ENCODE measurements around the gene SGK1. TPM values are rescaled to one million over a fixed set of nuclear protein-coding genes. Genes with fewer than 3 reads are reported as not detected.

The SGK1 gene
- total and polyA plus RNA-seq, 10 donors = 12.3 to 80.1 (median 51.4) TPM

DNA sequence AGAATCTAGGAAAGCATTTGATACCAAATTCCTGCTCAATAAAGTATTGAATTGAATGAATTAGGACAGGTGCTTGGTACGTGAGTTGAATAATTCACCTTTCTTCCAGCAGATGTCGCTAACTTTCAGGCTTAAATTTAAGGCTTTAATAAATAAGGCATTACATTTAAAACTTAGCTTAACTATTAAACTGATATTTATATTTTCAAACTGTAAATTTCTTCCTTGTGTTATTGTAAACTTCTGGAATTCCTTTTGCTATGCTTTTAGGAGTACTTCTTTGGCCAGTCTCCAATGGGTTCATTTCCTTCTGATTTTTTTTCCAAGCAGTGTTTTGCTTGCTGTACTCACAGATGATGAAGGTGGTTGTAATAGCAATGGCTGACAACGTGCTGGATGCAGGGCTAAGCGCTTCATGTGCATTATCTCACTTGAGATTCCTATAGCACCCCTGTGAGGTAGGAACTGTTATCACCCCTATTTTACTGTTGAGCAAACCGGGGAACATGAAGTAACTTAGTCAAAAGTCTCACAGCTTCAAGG is 194.2 kb downstream of the SGK1 start:
- TF ChIP-seq POLR2AphosphoS5 (IDR thresholded peaks at IDR 0.05) (no peak), POLR2A (IDR thresholded peaks at IDR 0.05) (no peak)
- TF ChIP-seq, protein P1, sequence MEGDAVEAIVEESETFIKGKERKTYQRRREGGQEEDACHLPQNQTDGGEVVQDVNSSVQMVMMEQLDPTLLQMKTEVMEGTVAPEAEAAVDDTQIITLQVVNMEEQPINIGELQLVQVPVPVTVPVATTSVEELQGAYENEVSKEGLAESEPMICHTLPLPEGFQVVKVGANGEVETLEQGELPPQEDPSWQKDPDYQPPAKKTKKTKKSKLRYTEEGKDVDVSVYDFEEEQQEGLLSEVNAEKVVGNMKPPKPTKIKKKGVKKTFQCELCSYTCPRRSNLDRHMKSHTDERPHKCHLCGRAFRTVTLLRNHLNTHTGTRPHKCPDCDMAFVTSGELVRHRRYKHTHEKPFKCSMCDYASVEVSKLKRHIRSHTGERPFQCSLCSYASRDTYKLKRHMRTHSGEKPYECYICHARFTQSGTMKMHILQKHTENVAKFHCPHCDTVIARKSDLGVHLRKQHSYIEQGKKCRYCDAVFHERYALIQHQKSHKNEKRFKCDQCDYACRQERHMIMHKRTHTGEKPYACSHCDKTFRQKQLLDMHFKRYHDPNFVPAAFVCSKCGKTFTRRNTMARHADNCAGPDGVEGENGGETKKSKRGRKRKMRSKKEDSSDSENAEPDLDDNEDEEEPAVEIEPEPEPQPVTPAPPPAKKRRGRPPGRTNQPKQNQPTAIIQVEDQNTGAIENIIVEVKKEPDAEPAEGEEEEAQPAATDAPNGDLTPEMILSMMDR (IDR thresholded peaks at IDR 0.05 in 8 of 11, conservative IDR thresholded peaks at IDR 0.05 in 3 of 11) = peak; percentile 29 to 75 (median 61)

DNA sequence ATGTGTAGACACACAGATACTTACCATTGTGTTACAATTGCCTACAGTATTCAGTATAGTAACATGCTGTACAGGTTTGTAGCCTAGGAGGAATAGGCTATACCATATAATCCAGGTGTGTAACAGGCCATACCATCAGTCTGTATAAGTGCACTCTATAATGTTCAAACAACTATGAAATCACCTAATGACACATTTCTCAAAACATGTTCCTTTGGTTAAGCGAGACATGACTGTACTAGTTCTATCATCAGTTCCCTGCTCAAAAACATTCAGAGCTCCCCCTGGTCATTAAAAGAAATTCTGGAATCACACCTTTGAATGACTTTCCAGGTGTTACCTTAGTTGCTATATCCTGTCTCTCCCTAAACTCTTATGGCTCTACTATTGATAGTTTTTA is 195.1 kb downstream of the SGK1 start:
- H3K4me3 ChIP-seq = no peak overlapping the region
- H3K4me1 ChIP-seq = no peaks in the 10 kb centered on the region
- TF ChIP-seq, protein P1 (IDR thresholded peaks at IDR 0.05 in 8 of 11, conservative IDR thresholded peaks at IDR 0.05 in 3 of 11) = no peak
- no peak for TF ChIP-seq POLR2A (IDR thresholded peaks at IDR 0.05)
- no peak for TF ChIP-seq POLR2AphosphoS5 (IDR thresholded peaks at IDR 0.05)
- no peaks in the 10 kb centered on the region for H3K36me3 ChIP-seq
- H3K27me3 ChIP-seq (replicated peaks in 1 of 7) = no peaks in the 10 kb centered on the region
- H3K9me3 ChIP-seq = peaks cover 0 to 3% (median 0%) of the 10 kb centered on the region in 8 donors
- intact Hi-C loops (cut with DNase I; ENCODE audit: low total_unique reads) = loop anchor here (10.0 kb wide), 1 partner anchor 822 kb away; no protein-coding TSS in a partner anchor
- 96 to 100% (median 98%) methylated on average over 1 of the region's 1 CpG for WGBS, 5 donors
- no peak overlapping the region for H3K27ac ChIP-seq
- DNase-seq = no peak

More for the DNA sequence above, 194.2 kb downstream of the SGK1 start:
- DNase-seq = no peak
- Histone ChIP-seq H3K4me1 (no peaks in the 10 kb centered on the region), H3K27me3 (replicated peaks in 1 of 7) (no peaks in the 10 kb centered on the region), H3K4me3 (no peak overlapping the region), H3K36me3 (no peaks in the 10 kb centered on the region), H3K9me3 (peaks cover 0 to 3% (median 0%) of the 10 kb centered on the region in 8 donors), H3K27ac (no peak overlapping the region)
- WGBS, 5 donors = 8 to 19% (median 11%) methylated on average over 5 of the region's 5 CpGs
- intact Hi-C loops (cut with DNase I; ENCODE audit: low total_unique reads) = loop anchor here (10.0 kb wide), 1 partner anchor 821 kb away; no protein-coding TSS in a partner anchor

DNA sequence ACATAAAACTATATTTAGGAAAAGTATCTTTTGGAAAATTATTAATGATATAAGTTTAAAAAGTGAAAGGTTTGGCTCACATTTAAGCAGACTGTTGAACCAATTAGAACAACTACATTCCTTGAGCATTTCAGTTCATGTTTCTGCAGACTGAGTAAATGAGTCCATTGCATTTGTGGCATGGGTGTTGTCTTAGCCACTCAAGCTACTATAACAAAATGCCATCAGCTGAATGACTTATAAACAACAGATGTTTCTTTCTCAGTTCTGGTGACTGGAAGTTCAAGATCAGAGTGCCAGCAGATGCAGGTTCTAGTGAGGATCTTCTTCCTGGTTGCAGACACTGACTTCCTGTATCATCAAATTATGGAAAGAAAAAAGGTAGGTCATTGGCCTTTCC is 198.4 kb downstream of the SGK1 start:
- no peak for DNase-seq
- Histone ChIP-seq H3K36me3 (no peaks in the 10 kb centered on the region), H3K27me3 (replicated peaks in 1 of 7) (peaks cover 0 to 13% (median 0%) of the 10 kb centered on the region in 7 donors), H3K27ac (no peak overlapping the region), H3K4me3 (no peak overlapping the region), H3K9me3 (peaks cover 0 to 3% (median 0%) of the 10 kb centered on the region in 8 donors), H3K4me1 (no peaks in the 10 kb centered on the region)
- intact Hi-C loops (cut with DNase I; ENCODE audit: low total_unique reads) = no loop called here
- TF ChIP-seq, protein P1 (IDR thresholded peaks at IDR 0.05 in 8 of 11, conservative IDR thresholded peaks at IDR 0.05 in 3 of 11) = no peak
- no peak for TF ChIP-seq POLR2A (IDR thresholded peaks at IDR 0.05)
- TF ChIP-seq POLR2AphosphoS5 (IDR thresholded peaks at IDR 0.05) = no peak

Small RNAs within 50 kb of the gene (small RNA-seq; reads per million reads assigned to genes)
- gene RF00019 (0 reads per million in 4 donors), gene RN7SL408P (0 to 0.06 (median 0) reads per million in 4 donors), gene RNA5SP218 (25.5 to 49.1 (median 37.9) reads per million in 4 donors), gene RPS29P32 (0 reads per million in 4 donors)
